ENCODE data around the gene SLC35D2.

DNA sequence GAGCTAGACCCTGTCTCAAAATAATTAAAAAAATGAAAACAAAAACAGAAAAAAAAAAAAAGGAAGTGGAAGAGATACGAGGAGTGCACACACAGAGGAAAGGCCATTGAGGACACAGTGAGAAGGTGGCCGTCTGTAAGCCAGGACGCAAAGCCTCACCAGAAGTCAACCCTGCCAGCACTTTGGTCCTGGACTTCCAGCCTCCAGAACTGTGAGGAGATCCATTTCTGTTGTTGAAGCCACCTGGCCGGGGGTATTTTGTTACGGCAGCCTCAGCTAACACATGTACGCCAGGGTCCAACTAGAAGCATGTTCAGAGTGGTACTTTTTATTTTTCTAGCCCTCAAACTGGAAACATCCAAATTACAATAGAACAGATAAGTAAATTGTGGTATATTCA is 21.8 kb downstream of the SLC35D2 start:
- no peak for TF ChIP-seq RAD21 (IDR thresholded peaks at IDR 0.05)
- no peak for TF ChIP-seq GABPA (IDR thresholded peaks at IDR 0.05 in 1 of 2, conservative IDR thresholded peaks at IDR 0.05 in 1 of 2)
- TF ChIP-seq, protein P1, sequence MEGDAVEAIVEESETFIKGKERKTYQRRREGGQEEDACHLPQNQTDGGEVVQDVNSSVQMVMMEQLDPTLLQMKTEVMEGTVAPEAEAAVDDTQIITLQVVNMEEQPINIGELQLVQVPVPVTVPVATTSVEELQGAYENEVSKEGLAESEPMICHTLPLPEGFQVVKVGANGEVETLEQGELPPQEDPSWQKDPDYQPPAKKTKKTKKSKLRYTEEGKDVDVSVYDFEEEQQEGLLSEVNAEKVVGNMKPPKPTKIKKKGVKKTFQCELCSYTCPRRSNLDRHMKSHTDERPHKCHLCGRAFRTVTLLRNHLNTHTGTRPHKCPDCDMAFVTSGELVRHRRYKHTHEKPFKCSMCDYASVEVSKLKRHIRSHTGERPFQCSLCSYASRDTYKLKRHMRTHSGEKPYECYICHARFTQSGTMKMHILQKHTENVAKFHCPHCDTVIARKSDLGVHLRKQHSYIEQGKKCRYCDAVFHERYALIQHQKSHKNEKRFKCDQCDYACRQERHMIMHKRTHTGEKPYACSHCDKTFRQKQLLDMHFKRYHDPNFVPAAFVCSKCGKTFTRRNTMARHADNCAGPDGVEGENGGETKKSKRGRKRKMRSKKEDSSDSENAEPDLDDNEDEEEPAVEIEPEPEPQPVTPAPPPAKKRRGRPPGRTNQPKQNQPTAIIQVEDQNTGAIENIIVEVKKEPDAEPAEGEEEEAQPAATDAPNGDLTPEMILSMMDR (IDR thresholded peaks at IDR 0.05; ENCODE audit: low read depth, low read length, missing input control) = no peak
- no peak for TF ChIP-seq JUND (IDR thresholded peaks at IDR 0.05)
